ENCODE measurements around the gene EIF3L. TPM values are rescaled to one million over a fixed set of nuclear protein-coding genes. Genes with fewer than 3 reads are reported as not detected.

The EIF3L gene
- total RNA-seq, 1 donor from 2014 or later = 526 TPM

DNA sequence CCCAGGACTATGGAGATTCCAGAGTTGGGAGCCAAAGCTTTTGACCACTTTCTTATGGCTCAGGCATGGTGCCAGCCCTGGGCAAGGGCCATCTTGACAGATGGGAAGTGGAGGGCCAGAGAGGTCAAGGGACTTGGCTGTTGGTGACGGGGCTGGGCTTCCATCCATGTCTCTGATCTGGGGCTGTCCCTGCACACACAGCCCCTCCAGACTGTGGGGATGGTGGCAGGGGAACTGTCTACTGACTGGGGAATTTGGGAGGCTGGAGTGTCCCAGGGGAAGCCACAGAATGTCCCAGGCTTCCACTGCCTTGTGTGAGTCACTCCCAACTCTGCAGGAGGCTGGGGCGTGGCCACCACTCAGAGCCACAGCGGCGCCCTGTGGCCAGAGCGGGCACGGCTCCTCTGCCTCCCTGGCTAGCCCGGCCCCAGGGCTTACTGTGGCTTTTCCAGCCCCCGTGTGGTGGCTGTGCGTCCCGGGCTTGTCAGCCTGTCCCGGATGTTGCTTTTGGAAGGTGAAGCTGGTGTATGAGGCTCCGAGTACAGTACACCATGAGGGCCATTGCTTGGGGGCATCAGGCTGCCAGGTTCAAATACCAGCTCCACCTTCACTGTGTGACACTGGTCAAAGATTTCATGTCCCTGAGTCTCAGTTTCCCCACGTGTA lies 84.6 kb downstream of the EIF3L start:
- peak; percentile 95 for DNase-seq
- H3K27ac Mint-ChIP-seq (ENCODE audit: unreplicated experiment) = peak overlapping the region; percentile 43
- peaks cover 13% of the 10 kb centered on the region for H3K4me1 Mint-ChIP-seq (ENCODE audit: low read depth, unreplicated experiment)
- no peak overlapping the region for H3K4me3 Mint-ChIP-seq (ENCODE audit: unreplicated experiment)
- H3K9me3 Mint-ChIP-seq (ENCODE audit: unreplicated experiment) = peaks cover 3% of the 10 kb centered on the region
- H3K36me3 Mint-ChIP-seq (ENCODE audit: unreplicated experiment) = no peaks in the 10 kb centered on the region
- peaks cover 2% of the 10 kb centered on the region for H3K27me3 Mint-ChIP-seq (ENCODE audit: unreplicated experiment)
- TF ChIP-seq, protein P1, sequence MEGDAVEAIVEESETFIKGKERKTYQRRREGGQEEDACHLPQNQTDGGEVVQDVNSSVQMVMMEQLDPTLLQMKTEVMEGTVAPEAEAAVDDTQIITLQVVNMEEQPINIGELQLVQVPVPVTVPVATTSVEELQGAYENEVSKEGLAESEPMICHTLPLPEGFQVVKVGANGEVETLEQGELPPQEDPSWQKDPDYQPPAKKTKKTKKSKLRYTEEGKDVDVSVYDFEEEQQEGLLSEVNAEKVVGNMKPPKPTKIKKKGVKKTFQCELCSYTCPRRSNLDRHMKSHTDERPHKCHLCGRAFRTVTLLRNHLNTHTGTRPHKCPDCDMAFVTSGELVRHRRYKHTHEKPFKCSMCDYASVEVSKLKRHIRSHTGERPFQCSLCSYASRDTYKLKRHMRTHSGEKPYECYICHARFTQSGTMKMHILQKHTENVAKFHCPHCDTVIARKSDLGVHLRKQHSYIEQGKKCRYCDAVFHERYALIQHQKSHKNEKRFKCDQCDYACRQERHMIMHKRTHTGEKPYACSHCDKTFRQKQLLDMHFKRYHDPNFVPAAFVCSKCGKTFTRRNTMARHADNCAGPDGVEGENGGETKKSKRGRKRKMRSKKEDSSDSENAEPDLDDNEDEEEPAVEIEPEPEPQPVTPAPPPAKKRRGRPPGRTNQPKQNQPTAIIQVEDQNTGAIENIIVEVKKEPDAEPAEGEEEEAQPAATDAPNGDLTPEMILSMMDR (IDR thresholded peaks at IDR 0.05; ENCODE audit: partially characterized antibody, unreplicated experiment) = peak; percentile 83

Small RNAs within 50 kb of the gene (microRNA-seq; reads per million reads assigned to microRNA genes)
- gene MIR659 (ENCODE audit: unreplicated experiment) = 2.5 reads per million, percentile 17 among the genes with 10 or more reads in this experiment

Other genes starting within 250 kb of the EIF3L start
- 104 TPM for gene GGA1, start 240.6 kb upstream of the EIF3L start, total RNA-seq (ENCODE audit: unreplicated experiment)
- 12.7 TPM for gene SH3BP1, start 209.8 kb upstream of the EIF3L start, total RNA-seq (ENCODE audit: unreplicated experiment)
- 88.1 TPM for gene PDXP, start 190.7 kb upstream of the EIF3L start, total RNA-seq (ENCODE audit: unreplicated experiment)
- gene LGALS1, start 173.8 kb upstream of the EIF3L start, total RNA-seq (ENCODE audit: unreplicated experiment) = 50.7 TPM
- gene NOL12, start 163.1 kb upstream of the EIF3L start, total RNA-seq (ENCODE audit: unreplicated experiment) = 9.9 TPM
- 33.7 TPM for gene TRIOBP, start 152.4 kb upstream of the EIF3L start, total RNA-seq (ENCODE audit: unreplicated experiment)
- 11.9 TPM for gene GCAT, start 41.5 kb upstream of the EIF3L start, total RNA-seq (ENCODE audit: unreplicated experiment)
- not detected for gene GALR3, start 26.0 kb upstream of the EIF3L start, total RNA-seq (ENCODE audit: unreplicated experiment)
- 26.7 TPM for gene ANKRD54, start 5.1 kb upstream of the EIF3L start, total RNA-seq (ENCODE audit: unreplicated experiment)
- 133 TPM for gene MICALL1, start 56.9 kb downstream of the EIF3L start, total RNA-seq (ENCODE audit: unreplicated experiment)
- 0.64 TPM for gene C22orf23, start 104.2 kb downstream of the EIF3L start, total RNA-seq (ENCODE audit: unreplicated experiment)
- gene POLR2F, start 104.3 kb downstream of the EIF3L start, total RNA-seq (ENCODE audit: unreplicated experiment) = 68.3 TPM
- not detected for gene SOX10, start 135.1 kb downstream of the EIF3L start, total RNA-seq (ENCODE audit: unreplicated experiment)
- gene PICK1, start 208.0 kb downstream of the EIF3L start, total RNA-seq (ENCODE audit: unreplicated experiment) = 44.8 TPM
- not detected for gene SLC16A8, start 234.8 kb downstream of the EIF3L start, total RNA-seq (ENCODE audit: unreplicated experiment)

Measured in glutamatergic neuron (in vitro differentiated cells).